Measurements from ENCODE around the gene CDKN2B-AS1.

The CDKN2B-AS1 gene

GRCh38 chr9:21982861-21983560, 11.6 kb upstream of the CDKN2B-AS1 start:
- no peak for DNase-seq

- DNase-seq: no peak
These were observed 11.0 kb upstream of the CDKN2B-AS1 start for GRCh38 chr9:21983561-21983935.

- DNase-seq: no peak
These were observed 10.5 kb upstream of the CDKN2B-AS1 start for GRCh38 chr9:21984101-21984500.

GRCh38 chr9:21985964-21986667, 8.5 kb upstream of the CDKN2B-AS1 start:
- DNase-seq: no peak

- DNase-seq: no peak
These were observed 6.3 kb upstream of the CDKN2B-AS1 start for GRCh38 chr9:21988056-21988990.

- no peak for DNase-seq
These were observed 5.0 kb upstream of the CDKN2B-AS1 start for GRCh38 chr9:21989440-21990189.

GRCh38 chr9:21991072-21991959, 3.3 kb upstream of the CDKN2B-AS1 start:
- no peak for DNase-seq

GRCh38 chr9:21993007-21993406, 1.6 kb upstream of the CDKN2B-AS1 start:
- no peak for DNase-seq

GRCh38 chr9:21993893-21994555, 567 bp upstream of the CDKN2B-AS1 start, which contains the start of gene CDKN2A:
Gene CDKN2A, minus strand, starts transcription at chr9:21994392.
- peak; percentile 64 for DNase-seq

GRCh38 chr9:21995006-21995665, 545 bp downstream of the CDKN2B-AS1 start:
- peak; percentile 84 for DNase-seq

GRCh38 chr9:21995666-21996398, 1.2 kb downstream of the CDKN2B-AS1 start:
- DNase-seq: peak; percentile 66

- DNase-seq: no peak
These were observed 1.8 kb downstream of the CDKN2B-AS1 start for GRCh38 chr9:21996438-21996837.

- DNase-seq: no peak
These were observed 2.3 kb downstream of the CDKN2B-AS1 start for GRCh38 chr9:21996858-21997257.

GRCh38 chr9:21997480-21997879, 2.9 kb downstream of the CDKN2B-AS1 start:
- no peak for DNase-seq

- DNase-seq: no peak
These were observed 3.4 kb downstream of the CDKN2B-AS1 start for GRCh38 chr9:21998026-21998425.

- no peak for DNase-seq
These were observed 7.4 kb downstream of the CDKN2B-AS1 start for GRCh38 chr9:22002038-22002437.

- no peak for DNase-seq
These were observed 10.6 kb downstream of the CDKN2B-AS1 start for GRCh38 chr9:22005021-22005701.

- no peak for DNase-seq
These were observed 11.4 kb downstream of the CDKN2B-AS1 start for GRCh38 chr9:22005702-22006606.
